GM12878 (cell line): Measurements from ENCODE around the gene RET. TPM values are rescaled to one million over a fixed set of nuclear protein-coding genes. Genes with fewer than 3 reads are reported as not detected.

Experiments
- CREM ChIP-seq: IDR thresholded peaks from 2 replicates; pipeline ENCODE4 v1.6.1; 2014; ENCODE audit warnings: antibody characterized with exemption, low read depth
- IKZF2 ChIP-seq, 2 experiments: fragments of 450-650 bp; IDR thresholded peaks; 2 replicates each; pipeline ENCODE4 v1.6.1; 2017; ENCODE audit warnings: mild to moderate bottlenecking in 2 of 2, moderate library complexity in 2 of 2
- IRF5 ChIP-seq: fragments of 450-650 bp; IDR thresholded peaks from 2 replicates; pipeline ENCODE4 v1.6.1; 2017; ENCODE audit warnings: borderline replicate concordance
- SUZ12 ChIP-seq: fragments of 200-600 bp; sonication (generic); IDR thresholded peaks from one replicate; pipeline ENCODE4 v1.6.1; 2018; ENCODE audit warnings: antibody characterized with exemption, mild to moderate bottlenecking; ENCODE audit not compliant: unreplicated experiment
- polyA plus RNA-seq, 11 experiments: library from polyadenylated mRNA; depleted of rRNA in 4 of 11; unstranded in 6 of 11; stranded (reverse) in 5 of 11; fragments of >200 nt; fragmentation: Nextera tagmentation in 4 of 11; fragmentation: Illumina TruSeq in 1 of 11; extraction: Ambion mirVana in 4 of 11; extraction: Trizol in 1 of 11; gene quantifications; 1 replicate in 1 of 11; 2 replicates in 10 of 11; pipeline versions ENCODE4 v1.2.1 to v1.2.3, GENCODE V29; 2011 to 2016; ENCODE audit warnings: inconsistent platforms in 2 of 11, missing spikeins in 2 of 11, low read depth in 1 of 11
- total RNA-seq, 4 experiments: library from RNA; depleted of rRNA in 3 of 4; stranded (reverse); fragments of >200 nt in 3 of 4; fragmentation: Illumina TruSeq in 1 of 4; extraction: Trizol in 1 of 4; gene quantifications; 2 replicates each; pipeline versions ENCODE4 v1.2.1 to v1.2.3, GENCODE V29; 2013 to 2021
- TF ChIP-seq, protein P1 (sequence below): fragments of 450-650 bp; IDR thresholded peaks from 2 replicates; pipeline ENCODE4 v1.6.1; 2016; ENCODE audit warnings: mild to moderate bottlenecking
- TF ChIP-seq, protein P2 (sequence below): fragments of 450-650 bp; IDR thresholded peaks from 2 replicates; pipeline ENCODE4 v1.6.1; 2017; ENCODE audit warnings: mild to moderate bottlenecking, moderate library complexity

Gene RET
- total and polyA plus RNA-seq, 10 of the 15 experiments (the other 5 are each of a cell fraction or from before 2014, with no cell fraction given), result not detected

GRCh38 chr10:43059828-43060227, 17.0 kb upstream of the RET start (continued):
- TF ChIP-seq IRF5 (no peak), IKZF2 (IDR thresholded peaks at IDR 0.05) (no peak), CREM (no peak), SUZ12 (no peak)
- TF ChIP-seq, protein P1, sequence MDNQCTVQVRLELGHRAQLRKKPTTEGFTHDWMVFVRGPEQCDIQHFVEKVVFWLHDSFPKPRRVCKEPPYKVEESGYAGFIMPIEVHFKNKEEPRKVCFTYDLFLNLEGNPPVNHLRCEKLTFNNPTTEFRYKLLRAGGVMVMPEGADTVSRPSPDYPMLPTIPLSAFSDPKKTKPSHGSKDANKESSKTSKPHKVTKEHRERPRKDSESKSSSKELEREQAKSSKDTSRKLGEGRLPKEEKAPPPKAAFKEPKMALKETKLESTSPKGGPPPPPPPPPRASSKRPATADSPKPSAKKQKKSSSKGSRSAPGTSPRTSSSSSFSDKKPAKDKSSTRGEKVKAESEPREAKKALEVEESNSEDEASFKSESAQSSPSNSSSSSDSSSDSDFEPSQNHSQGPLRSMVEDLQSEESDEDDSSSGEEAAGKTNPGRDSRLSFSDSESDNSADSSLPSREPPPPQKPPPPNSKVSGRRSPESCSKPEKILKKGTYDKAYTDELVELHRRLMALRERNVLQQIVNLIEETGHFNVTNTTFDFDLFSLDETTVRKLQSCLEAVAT, result no peak
- TF ChIP-seq, protein P2, sequence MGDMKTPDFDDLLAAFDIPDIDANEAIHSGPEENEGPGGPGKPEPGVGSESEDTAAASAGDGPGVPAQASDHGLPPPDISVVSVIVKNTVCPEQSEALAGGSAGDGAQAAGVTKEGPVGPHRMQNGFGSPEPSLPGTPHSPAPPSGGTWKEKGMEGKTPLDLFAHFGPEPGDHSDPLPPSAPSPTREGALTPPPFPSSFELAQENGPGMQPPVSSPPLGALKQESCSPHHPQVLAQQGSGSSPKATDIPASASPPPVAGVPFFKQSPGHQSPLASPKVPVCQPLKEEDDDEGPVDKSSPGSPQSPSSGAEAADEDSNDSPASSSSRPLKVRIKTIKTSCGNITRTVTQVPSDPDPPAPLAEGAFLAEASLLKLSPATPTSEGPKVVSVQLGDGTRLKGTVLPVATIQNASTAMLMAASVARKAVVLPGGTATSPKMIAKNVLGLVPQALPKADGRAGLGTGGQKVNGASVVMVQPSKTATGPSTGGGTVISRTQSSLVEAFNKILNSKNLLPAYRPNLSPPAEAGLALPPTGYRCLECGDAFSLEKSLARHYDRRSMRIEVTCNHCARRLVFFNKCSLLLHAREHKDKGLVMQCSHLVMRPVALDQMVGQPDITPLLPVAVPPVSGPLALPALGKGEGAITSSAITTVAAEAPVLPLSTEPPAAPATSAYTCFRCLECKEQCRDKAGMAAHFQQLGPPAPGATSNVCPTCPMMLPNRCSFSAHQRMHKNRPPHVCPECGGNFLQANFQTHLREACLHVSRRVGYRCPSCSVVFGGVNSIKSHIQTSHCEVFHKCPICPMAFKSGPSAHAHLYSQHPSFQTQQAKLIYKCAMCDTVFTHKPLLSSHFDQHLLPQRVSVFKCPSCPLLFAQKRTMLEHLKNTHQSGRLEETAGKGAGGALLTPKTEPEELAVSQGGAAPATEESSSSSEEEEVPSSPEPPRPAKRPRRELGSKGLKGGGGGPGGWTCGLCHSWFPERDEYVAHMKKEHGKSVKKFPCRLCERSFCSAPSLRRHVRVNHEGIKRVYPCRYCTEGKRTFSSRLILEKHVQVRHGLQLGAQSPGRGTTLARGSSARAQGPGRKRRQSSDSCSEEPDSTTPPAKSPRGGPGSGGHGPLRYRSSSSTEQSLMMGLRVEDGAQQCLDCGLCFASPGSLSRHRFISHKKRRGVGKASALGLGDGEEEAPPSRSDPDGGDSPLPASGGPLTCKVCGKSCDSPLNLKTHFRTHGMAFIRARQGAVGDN, result no peak
